GM13976 (cell line): ENCODE results near the gene FLVCR2.

ENCODE experiments used
- DNase-seq: peaks from one replicate; pipeline ENCODE4 v3.0.0; 2012; ENCODE audit warnings: low spot score
- in situ Hi-C: fragments of 300-500 bp; cut with MboI; formaldehyde crosslinking; loops from one replicate; pipeline ENCODE4 v1.12.0; 2022; ENCODE audit warnings: low sequenced_read_pairs, mixed read lengths, inconsistent platforms; ENCODE audit not compliant: unreplicated experiment
- TF ChIP-seq, protein P1 (sequence below): IDR thresholded peaks from 2 replicates; pipeline ENCODE4 v1.5.1; 2012; ENCODE audit warnings: borderline replicate concordance, mild to moderate bottlenecking; ENCODE audit not compliant: insufficient read depth; ENCODE audit errors: extremely low read depth, missing control alignments, control extremely low read depth

FLVCR2 gene

DNA sequence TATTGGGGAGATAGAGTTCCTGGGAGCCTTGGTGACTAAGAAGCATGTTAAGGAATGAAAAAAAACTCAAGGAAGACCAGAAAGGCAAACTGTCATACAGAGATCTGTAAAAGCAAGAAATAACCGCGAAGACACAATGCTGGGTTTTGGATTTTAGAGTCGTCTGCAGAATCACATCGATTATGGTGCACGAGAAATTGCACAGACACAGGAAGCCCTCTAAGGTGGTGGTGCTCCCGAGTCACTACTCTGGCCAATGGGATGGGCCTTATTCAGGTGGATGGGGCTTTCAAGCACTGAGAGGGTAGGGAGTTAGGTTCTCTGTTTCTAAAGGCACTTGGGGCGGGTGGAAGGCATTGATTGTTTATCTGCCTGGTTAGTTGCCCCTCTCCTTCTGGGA, 10.3 kb upstream of the FLVCR2 start:
- TF ChIP-seq, protein P1, sequence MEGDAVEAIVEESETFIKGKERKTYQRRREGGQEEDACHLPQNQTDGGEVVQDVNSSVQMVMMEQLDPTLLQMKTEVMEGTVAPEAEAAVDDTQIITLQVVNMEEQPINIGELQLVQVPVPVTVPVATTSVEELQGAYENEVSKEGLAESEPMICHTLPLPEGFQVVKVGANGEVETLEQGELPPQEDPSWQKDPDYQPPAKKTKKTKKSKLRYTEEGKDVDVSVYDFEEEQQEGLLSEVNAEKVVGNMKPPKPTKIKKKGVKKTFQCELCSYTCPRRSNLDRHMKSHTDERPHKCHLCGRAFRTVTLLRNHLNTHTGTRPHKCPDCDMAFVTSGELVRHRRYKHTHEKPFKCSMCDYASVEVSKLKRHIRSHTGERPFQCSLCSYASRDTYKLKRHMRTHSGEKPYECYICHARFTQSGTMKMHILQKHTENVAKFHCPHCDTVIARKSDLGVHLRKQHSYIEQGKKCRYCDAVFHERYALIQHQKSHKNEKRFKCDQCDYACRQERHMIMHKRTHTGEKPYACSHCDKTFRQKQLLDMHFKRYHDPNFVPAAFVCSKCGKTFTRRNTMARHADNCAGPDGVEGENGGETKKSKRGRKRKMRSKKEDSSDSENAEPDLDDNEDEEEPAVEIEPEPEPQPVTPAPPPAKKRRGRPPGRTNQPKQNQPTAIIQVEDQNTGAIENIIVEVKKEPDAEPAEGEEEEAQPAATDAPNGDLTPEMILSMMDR: no peak
- in situ Hi-C loops: loop anchor here (10.0 kb wide), 1 partner anchor 253 kb away; no protein-coding TSS in a partner anchor
- no peak for DNase-seq

DNA sequence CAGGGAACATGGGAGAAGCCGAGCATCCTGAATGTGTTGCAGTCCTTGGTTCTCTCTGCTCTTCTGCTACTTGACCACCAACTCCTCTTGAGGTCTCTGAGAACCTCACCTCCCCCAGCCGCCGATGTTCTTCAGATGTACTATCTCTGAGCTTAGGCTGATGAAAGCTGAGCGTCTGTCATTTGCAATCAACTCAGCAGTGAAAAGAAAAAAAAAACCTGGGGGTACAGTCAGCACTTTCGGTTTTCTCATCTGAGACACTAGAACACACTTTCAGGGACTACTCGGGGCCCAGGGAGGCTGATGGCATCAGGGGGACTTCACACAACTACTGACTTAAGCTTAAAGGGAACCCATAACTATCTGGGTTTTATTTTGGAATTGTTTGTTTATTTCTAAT, 9.6 kb upstream of the FLVCR2 start:
- in situ Hi-C loops: loop anchor here (10.0 kb wide), 1 partner anchor 254 kb away; no protein-coding TSS in a partner anchor
- no peak for DNase-seq
- TF ChIP-seq, protein P1: no peak

DNA sequence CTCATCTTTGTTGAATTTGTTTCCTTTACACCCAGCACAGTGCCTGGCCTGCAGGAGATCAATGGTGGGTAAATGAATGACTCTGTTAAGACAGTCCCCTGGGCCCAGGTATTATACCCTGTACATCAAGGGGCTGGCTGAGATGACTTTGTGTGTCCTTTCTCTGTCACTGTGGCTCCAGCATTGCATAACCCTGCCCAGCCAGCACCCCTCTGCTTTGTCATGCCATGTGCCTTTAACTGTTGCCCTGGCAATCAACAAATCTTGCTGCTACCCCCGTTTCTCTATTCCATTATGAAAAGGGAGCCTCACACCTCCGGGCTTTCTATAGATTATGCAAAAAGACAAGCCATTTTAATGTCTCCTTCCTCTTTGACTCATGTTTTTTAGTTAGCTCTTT, 7.6 kb upstream of the FLVCR2 start:
- DNase-seq: no peak
- TF ChIP-seq, protein P1: no peak
- in situ Hi-C loops: no loop called here

DNA sequence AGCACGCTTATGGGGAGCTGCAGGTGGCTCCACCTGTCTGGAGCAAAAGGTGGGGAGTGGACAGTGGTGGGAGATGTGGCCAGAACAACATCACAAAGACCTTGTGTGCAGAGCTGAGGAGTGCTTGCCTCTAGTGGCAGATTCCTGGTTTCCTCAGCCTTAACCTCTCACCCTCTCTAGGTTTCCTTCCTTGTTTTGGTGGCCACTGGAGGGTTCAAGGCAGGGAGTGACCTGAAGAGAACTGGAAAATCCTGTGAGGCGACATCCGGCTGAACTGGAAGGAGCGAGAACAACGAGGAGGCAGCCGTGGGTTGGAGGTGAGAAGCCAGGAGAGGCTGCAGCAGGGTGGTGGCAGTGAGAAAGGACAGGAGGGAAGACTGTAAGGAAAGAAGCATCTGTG, 6.3 kb upstream of the FLVCR2 start:
- TF ChIP-seq, protein P1: no peak
- in situ Hi-C loops: no loop called here
- no peak for DNase-seq

DNA sequence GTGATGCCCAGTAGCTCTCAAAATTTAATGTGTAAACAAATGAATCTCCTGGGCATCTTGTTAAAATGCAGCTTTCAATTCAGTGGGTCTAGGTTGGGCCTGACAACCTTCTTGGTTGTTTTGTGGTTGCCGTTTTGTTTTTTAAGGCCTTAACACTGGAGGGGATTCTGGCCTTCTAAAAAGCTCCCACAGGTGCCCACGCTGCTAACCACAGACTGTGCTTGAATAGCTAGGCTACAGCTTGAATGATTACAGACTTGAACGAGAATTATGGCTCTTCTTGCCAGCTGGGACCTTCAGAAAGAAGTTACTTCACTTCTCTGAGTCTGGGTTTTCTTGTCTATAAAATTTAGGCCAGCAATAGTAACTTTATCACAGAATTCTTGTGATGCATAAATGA, 1.3 kb upstream of the FLVCR2 start:
- in situ Hi-C loops: loop anchor here (5.0 kb wide), 1 partner anchor 75 kb away; no protein-coding TSS in a partner anchor
- no peak for DNase-seq
- TF ChIP-seq, protein P1: no peak

DNA sequence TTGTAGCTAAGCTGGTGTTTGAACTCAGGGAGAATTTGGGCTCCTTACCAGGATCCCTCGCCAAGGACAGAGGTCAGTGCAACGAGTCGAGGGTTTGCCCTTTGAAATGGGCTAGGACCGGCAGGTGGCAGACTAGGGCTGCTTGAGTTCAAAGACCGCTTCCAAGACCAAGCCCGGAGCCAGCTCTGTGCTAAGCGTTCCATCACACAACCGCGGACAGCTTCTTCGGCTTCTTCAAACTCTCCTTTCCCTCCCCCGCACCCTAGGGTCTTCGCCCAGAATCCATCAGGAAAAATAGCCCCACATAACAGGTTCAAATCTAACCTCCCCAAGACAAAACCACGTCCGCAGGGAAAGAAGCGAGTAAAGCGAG, 705 bp upstream of the FLVCR2 start:
- peak; percentile 89 for DNase-seq
- TF ChIP-seq, protein P1: peak; percentile 78
- in situ Hi-C loops: loop anchor here (5.0 kb wide), 1 partner anchor 75 kb away; no protein-coding TSS in a partner anchor
